Immature natural killer cell (primary cell): ENCODE measurements around the gene GIGYF2. TPM values are rescaled to one million over a fixed set of nuclear protein-coding genes. Genes with fewer than 3 reads are reported as not detected.

Source experiments
- DNase-seq, 3 donors: peaks; one replicate each; pipeline ENCODE4 v3.0.0; 2022; ENCODE audit warnings: mixed read lengths in 1 of 3
- H3K27ac Mint-ChIP-seq, 6 donors: one replicate each; pipeline ENCODE4 v1.8.0; 2020; ENCODE audit warnings: mixed read lengths in 6 of 6, mild to moderate bottlenecking in 5 of 6, inconsistent platforms in 4 of 6, moderate library complexity in 3 of 6
- H3K27me3 Mint-ChIP-seq, 3 donors: one replicate each; pipeline ENCODE4 v1.8.0; 2020 to 2021; ENCODE audit warnings: low read depth in 3 of 3, mild to moderate bottlenecking in 3 of 3, mixed read lengths in 3 of 3, moderate library complexity in 3 of 3, inconsistent platforms in 1 of 3
- H3K36me3 Mint-ChIP-seq, 3 donors: one replicate each; pipeline ENCODE4 v1.8.0; 2020; ENCODE audit warnings: mixed read lengths in 3 of 3, inconsistent platforms in 2 of 3, mild to moderate bottlenecking in 2 of 3
- H3K4me1 Mint-ChIP-seq, 2 donors: one replicate each; pipeline ENCODE4 v1.8.0; 2020; ENCODE audit warnings: inconsistent platforms in 2 of 2, mild to moderate bottlenecking in 2 of 2, mixed read lengths in 2 of 2, moderate library complexity in 1 of 2
- H3K4me3 Mint-ChIP-seq, 5 donors: one replicate each; pipeline ENCODE4 v1.8.0; 2020; ENCODE audit warnings: mild to moderate bottlenecking in 5 of 5, mixed read lengths in 5 of 5, inconsistent platforms in 3 of 5, moderate library complexity in 3 of 5
- H3K9me3 Mint-ChIP-seq, 6 donors: one replicate each; pipeline ENCODE4 v1.8.0; 2020; ENCODE audit warnings: mild to moderate bottlenecking in 6 of 6, mixed read lengths in 6 of 6, inconsistent platforms in 4 of 6, moderate library complexity in 3 of 6
- polyA plus RNA-seq, 3 donors: library from polyadenylated mRNA; unstranded; fragments of 300-500 nt; fragmentation: Illumina TruSeq; gene quantifications; one replicate each; pipeline ENCODE4 v1.2.3, GENCODE V29; 2021

The GIGYF2 gene
- polyA plus RNA-seq, 3 donors from 2014 or later, result 7.8 to 41.3 (median 13.0) TPM

- DNase-seq, result no peak
- Mint-ChIP-seq H3K27me3 (peaks cover 2 to 6% (median 5%) of the 10 kb centered on the region in 3 donors), H3K4me1 (no peaks in the 10 kb centered on the region), H3K9me3 (no peaks in the 10 kb centered on the region), H3K4me3 (no peak overlapping the region), H3K27ac (no peak overlapping the region), H3K36me3 (no peaks in the 10 kb centered on the region)
Measured at GRCh38 chr2:232888839-232889529, 191.9 kb downstream of the GIGYF2 start.

GRCh38 chr2:232889876-232890401 is 192.8 kb downstream of the GIGYF2 start:
- Mint-ChIP-seq H3K27ac (no peak overlapping the region), H3K27me3 (peaks cover 2 to 6% (median 5%) of the 10 kb centered on the region in 3 donors), H3K4me1 (no peaks in the 10 kb centered on the region), H3K9me3 (no peaks in the 10 kb centered on the region), H3K4me3 (no peak overlapping the region), H3K36me3 (no peaks in the 10 kb centered on the region)
- DNase-seq, result no peak

DNA sequence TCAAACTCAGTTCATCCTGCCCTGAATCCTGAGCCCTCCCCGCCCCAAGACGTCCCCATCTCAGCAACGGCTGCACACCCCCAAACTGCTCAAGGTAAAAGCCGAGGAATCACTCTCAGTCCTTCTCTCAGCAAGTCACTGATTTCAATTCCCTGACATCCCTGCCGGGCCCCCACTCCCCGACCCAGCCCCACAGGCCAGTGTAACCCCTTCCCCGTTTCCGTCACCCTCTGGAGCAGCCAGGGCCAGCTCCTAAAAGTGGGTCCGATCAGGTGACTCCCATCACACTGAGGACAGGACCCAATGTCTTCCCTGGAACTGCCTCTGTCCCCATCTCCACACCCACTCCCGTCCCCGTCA is 193.4 kb downstream of the GIGYF2 start:
- Mint-ChIP-seq H3K4me3 (no peak overlapping the region), H3K36me3 (no peaks in the 10 kb centered on the region), H3K27me3 (peaks cover 2 to 6% (median 5%) of the 10 kb centered on the region in 3 donors), H3K9me3 (no peaks in the 10 kb centered on the region), H3K27ac (no peak overlapping the region), H3K4me1 (no peaks in the 10 kb centered on the region)
- no peak for DNase-seq

- no peak overlapping the region for H3K27ac Mint-ChIP-seq
- H3K27me3 Mint-ChIP-seq, result peaks cover 2 to 6% (median 5%) of the 10 kb centered on the region in 3 donors
- H3K36me3 Mint-ChIP-seq, result no peaks in the 10 kb centered on the region
- H3K4me3 Mint-ChIP-seq, result no peak overlapping the region
- no peaks in the 10 kb centered on the region for H3K9me3 Mint-ChIP-seq
- no peak for DNase-seq
- no peaks in the 10 kb centered on the region for H3K4me1 Mint-ChIP-seq
Measured at GRCh38 chr2:232890896-232891601, 193.9 kb downstream of the GIGYF2 start.

GRCh38 chr2:232891621-232892071 is 194.5 kb downstream of the GIGYF2 start:
- Mint-ChIP-seq H3K9me3 (no peaks in the 10 kb centered on the region), H3K27ac (no peak overlapping the region), H3K4me1 (no peaks in the 10 kb centered on the region), H3K4me3 (no peak overlapping the region), H3K36me3 (no peaks in the 10 kb centered on the region), H3K27me3 (peaks cover 2 to 6% (median 2%) of the 10 kb centered on the region in 3 donors)
- no peak for DNase-seq

GRCh38 chr2:232892221-232892620 is 195.1 kb downstream of the GIGYF2 start:
- H3K27ac Mint-ChIP-seq, result no peak overlapping the region
- H3K4me3 Mint-ChIP-seq, result no peak overlapping the region
- no peaks in the 10 kb centered on the region for H3K36me3 Mint-ChIP-seq
- peaks cover 0 to 6% (median 2%) of the 10 kb centered on the region in 3 donors for H3K27me3 Mint-ChIP-seq
- DNase-seq, result no peak
- H3K9me3 Mint-ChIP-seq, result no peaks in the 10 kb centered on the region
- no peaks in the 10 kb centered on the region for H3K4me1 Mint-ChIP-seq

GRCh38 chr2:232892843-232893242 is 195.7 kb downstream of the GIGYF2 start:
- Mint-ChIP-seq H3K4me1 (no peaks in the 10 kb centered on the region), H3K27me3 (peaks cover 0 to 6% (median 2%) of the 10 kb centered on the region in 3 donors), H3K27ac (no peak overlapping the region), H3K9me3 (no peaks in the 10 kb centered on the region), H3K36me3 (no peaks in the 10 kb centered on the region), H3K4me3 (no peak overlapping the region)
- DNase-seq, result no peak

DNA sequence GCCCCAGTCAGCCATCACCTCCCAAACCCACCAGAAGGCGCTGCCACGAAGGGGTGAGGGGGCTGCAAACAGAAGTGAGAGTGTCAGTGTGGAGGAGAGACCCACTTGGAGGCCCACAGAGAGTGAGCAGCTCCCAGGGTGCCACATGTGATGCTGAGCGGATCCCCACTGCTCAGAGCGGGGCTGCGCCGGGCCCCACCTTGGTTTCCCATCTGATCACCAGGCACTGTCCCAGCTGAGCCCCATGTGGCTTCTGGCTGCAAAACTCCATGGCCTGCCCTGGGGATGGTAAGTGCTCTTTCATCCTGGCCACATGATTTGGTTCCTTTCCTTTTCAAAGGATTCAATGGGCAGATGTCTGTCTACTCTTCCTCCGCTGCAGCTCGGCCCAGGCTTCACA is 196.7 kb downstream of the GIGYF2 start:
- H3K27me3 Mint-ChIP-seq, result peaks cover 0 to 6% (median 2%) of the 10 kb centered on the region in 3 donors
- H3K36me3 Mint-ChIP-seq, result no peaks in the 10 kb centered on the region
- no peak overlapping the region for H3K27ac Mint-ChIP-seq
- no peak for DNase-seq
- H3K9me3 Mint-ChIP-seq, result no peaks in the 10 kb centered on the region
- H3K4me3 Mint-ChIP-seq, result no peak overlapping the region
- no peaks in the 10 kb centered on the region for H3K4me1 Mint-ChIP-seq

DNA sequence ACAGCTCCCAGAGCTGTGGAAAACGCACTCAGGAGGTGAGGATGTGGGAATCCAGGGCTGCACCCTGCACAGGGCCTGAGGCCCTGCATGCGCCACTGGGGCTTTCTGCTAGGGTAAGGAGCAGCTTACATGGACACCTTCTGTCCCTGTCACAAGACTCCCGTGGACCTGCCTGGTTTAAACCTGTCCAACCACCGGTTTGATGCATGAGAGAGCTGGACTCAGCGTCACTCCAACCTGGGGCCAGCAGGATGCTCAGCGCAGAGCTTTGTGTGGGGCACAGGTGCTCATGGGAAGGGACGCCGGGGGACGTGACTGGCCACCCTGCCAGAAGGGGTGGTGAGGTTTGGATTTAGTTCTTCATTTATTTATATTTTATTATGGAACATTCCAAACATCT is 197.1 kb downstream of the GIGYF2 start:
- Mint-ChIP-seq H3K4me3 (no peak overlapping the region), H3K9me3 (no peaks in the 10 kb centered on the region), H3K36me3 (no peaks in the 10 kb centered on the region), H3K4me1 (no peaks in the 10 kb centered on the region), H3K27ac (no peak overlapping the region), H3K27me3 (peaks cover 0 to 6% (median 2%) of the 10 kb centered on the region in 3 donors)
- DNase-seq, result no peak

- Mint-ChIP-seq H3K9me3 (no peaks in the 10 kb centered on the region), H3K4me1 (no peaks in the 10 kb centered on the region), H3K4me3 (no peak overlapping the region), H3K36me3 (no peaks in the 10 kb centered on the region), H3K27ac (no peak overlapping the region), H3K27me3 (peaks cover 0 to 6% (median 2%) of the 10 kb centered on the region in 3 donors)
- no peak for DNase-seq
Measured at GRCh38 chr2:232894746-232895145, 197.6 kb downstream of the GIGYF2 start.

DNA sequence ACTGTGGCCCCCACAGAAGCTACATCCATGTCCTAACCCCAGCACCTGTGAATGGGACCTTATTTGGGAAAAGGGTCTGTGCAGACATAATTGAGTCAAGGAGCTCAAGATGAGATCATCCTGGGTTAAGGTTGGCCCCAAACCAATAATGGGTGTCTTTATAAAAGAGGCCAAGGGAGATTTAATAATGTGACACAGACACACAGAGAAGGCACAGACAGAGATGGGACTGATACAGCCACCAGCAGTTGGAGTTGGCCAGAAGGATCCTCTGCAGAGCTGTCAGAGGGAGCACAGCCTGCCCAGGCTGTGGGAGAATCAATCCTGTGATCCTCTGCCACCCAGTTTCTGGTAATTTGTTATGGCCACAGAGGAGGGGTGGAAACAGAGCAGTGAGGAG is 199.0 kb downstream of the GIGYF2 start:
- H3K4me1 Mint-ChIP-seq, result no peaks in the 10 kb centered on the region
- no peaks in the 10 kb centered on the region for H3K36me3 Mint-ChIP-seq
- H3K4me3 Mint-ChIP-seq, result no peak overlapping the region
- H3K27ac Mint-ChIP-seq, result no peak overlapping the region
- peaks cover 0 to 3% (median 2%) of the 10 kb centered on the region in 3 donors for H3K27me3 Mint-ChIP-seq
- no peaks in the 10 kb centered on the region for H3K9me3 Mint-ChIP-seq
- no peak for DNase-seq

GRCh38 chr2:232896720-232897597 is 199.8 kb downstream of the GIGYF2 start:
- no peak for DNase-seq
- no peak overlapping the region for H3K4me3 Mint-ChIP-seq
- H3K27me3 Mint-ChIP-seq, result peaks cover 0 to 2% (median 0%) of the 10 kb centered on the region in 3 donors
- H3K4me1 Mint-ChIP-seq, result no peaks in the 10 kb centered on the region
- H3K27ac Mint-ChIP-seq, result no peak overlapping the region
- no peaks in the 10 kb centered on the region for H3K36me3 Mint-ChIP-seq
- no peaks in the 10 kb centered on the region for H3K9me3 Mint-ChIP-seq

DNA sequence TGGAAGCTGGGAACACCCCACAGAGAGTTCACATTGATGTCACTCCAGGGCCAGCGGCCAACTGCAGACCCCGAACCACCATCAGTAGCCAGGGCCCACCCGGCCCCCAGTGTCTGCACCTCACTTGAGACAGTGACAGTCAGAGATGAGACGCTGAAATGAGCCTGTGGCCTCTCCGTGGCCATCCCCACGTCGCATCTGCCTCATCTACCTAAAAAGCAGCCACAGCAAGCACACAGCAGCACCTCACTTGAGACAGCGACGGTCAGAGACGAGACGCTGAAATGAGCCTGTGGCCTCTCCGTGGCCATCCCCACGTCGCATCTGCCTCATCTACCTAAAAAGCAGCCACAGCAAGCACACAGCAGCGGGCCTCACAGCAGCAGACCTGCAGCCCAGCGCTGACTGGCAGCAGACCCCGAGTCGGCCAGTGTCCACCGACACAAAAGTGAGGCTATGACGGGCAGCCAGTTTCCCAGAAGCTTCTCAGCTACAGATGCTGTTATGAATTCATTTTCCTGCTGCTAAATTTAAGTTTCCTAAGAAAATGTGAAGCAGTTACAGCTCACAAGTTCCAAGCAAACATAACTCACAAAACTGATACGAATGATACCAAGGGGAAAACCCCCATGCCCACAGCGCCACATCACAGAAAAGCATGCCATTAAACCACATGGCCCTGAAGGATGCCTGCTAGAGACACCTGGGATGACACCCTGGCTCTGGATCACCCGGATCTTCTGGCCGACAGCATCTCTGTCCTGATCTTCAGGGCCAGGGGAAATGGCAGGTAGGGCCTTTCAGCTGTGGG is 200.7 kb downstream of the GIGYF2 start:
- DNase-seq, result no peak
- H3K4me1 Mint-ChIP-seq, result no peaks in the 10 kb centered on the region
- H3K36me3 Mint-ChIP-seq, result no peaks in the 10 kb centered on the region
- peaks cover 0 to 1% (median 0%) of the 10 kb centered on the region in 3 donors for H3K27me3 Mint-ChIP-seq
- no peaks in the 10 kb centered on the region for H3K9me3 Mint-ChIP-seq
- H3K4me3 Mint-ChIP-seq, result no peak overlapping the region
- H3K27ac Mint-ChIP-seq, result no peak overlapping the region
